HS-27A (cell line): Measurements from ENCODE around the gene ANKRD31.
"Not testable (repeated sequence)": the region's sequence is repeated elsewhere in the genome, so short reads cannot be mapped to it uniquely, and the experiment has no call there.

Source experiments
- DNase-seq: peaks from one replicate; pipeline ENCODE4 v3.0.0-alpha.2; 2012; ENCODE audit warnings: low read depth, missing footprints

The ANKRD31 gene

DNA sequence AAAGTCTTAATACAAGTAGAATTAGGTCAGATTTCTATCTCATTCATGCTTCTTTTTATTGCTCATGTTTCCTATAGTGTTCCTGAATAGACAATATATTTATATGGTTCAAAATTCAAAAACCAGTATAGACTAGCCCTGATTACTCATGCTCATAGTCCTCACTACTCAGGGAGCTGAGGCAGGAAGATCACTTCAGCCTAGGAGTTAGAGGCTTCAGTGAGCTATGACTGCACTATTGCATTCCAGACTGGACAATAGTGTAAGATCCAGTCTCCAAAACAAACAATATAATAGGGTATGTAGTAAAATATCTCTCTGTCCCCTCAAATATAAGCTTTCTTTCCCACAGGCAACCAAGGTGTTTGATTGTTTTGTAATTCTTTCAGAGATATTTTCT is 2.4 kb downstream of the ANKRD31 start:
- no peak for DNase-seq

- DNase-seq, result no peak
These were observed 9.8 kb downstream of the ANKRD31 start for GRCh38 chr5:75226916-75227315.

- DNase-seq, result no peak
These were observed 11.2 kb downstream of the ANKRD31 start for GRCh38 chr5:75225506-75225905.

DNA sequence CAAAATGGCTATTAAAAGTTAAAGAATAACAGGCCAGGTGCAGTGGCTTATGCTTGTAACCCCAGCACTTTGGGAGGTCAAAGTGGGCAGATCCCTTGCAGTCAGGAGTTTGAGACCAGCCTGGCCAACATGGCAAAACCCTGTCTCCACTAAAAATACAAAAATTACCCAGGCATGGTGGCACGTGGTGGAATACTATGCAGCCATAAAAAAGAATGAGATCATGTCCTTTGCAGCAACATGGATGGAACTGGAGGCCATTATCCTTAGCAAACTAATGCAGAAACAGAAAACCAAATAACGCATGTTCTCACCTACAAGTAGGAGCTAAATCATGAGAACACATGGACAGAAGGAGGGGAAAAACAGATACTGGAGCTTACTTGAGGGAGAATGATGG is 15.9 kb downstream of the ANKRD31 start:
- DNase-seq, result not testable (repeated sequence)

- DNase-seq, result no peak
These were observed 21.8 kb downstream of the ANKRD31 start for GRCh38 chr5:75214928-75215327.

- no peak for DNase-seq
These were observed 22.3 kb downstream of the ANKRD31 start for GRCh38 chr5:75214409-75214808.

- DNase-seq, result no peak
These were observed 33.1 kb downstream of the ANKRD31 start for GRCh38 chr5:75203604-75204003.

DNA sequence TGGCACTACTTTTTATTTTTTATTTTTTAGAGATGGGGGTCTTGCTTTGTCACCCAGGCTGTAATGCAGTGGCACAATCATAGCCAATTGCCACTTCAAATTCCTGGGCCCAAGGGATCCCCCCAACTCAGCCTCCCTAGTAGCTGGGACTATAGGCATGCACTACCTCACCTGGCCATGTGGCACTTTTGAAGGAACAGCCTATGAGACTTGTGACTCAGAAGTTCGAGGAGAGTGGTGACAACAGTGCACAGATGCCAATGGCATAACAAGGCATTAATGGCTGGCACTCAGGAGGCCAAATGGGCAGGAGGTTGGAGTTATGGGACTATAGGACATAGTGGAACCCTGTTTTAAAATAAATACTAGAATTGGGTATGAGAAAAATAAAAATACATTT is 33.7 kb downstream of the ANKRD31 start:
- no peak for DNase-seq

- no peak for DNase-seq
These were observed 35.9 kb downstream of the ANKRD31 start for GRCh38 chr5:75200776-75201175.

GRCh38 chr5:75199946-75200345 is 36.7 kb downstream of the ANKRD31 start:
- no peak for DNase-seq

DNA sequence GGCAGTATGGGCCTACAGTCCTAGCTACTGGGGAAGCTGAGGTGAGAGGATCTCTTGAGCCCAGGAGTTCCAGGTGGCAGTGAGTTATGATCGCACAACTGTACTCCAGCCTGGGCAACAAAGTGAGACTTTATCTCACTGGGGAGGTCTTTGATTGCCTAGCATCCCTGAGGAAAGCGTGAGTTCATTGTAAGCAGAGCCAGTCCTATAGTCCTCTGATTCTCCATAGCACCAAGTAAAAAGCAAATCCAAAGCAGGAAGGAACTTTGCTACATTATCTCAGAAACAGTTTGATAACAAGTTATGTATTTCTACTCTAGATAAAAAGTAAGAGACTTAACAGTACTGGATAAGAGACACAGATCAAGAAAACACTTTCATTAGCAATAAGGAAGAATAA is 37.6 kb downstream of the ANKRD31 start:
- no peak for DNase-seq

DNA sequence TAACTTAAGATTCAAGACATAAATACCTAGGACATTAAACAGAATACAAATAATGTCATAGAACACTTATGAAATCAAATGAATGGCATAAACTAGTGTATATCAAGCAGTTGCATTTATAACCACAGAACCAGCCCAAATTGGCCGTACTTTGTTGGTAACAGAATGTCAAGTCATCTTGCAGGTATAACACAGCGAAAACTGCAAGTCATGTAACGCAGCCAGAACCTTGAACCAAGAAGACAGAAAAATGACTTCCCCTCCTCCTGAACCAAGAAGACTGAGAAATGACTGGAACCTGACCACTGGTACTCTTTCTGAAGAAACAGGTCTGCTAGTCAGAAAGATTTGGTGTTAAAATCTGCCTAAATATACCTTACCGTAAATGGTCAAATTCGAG is 38.9 kb downstream of the ANKRD31 start:
- DNase-seq, result no peak

- no peak for DNase-seq
These were observed 43.9 kb downstream of the ANKRD31 start for GRCh38 chr5:75192804-75193203.

DNA sequence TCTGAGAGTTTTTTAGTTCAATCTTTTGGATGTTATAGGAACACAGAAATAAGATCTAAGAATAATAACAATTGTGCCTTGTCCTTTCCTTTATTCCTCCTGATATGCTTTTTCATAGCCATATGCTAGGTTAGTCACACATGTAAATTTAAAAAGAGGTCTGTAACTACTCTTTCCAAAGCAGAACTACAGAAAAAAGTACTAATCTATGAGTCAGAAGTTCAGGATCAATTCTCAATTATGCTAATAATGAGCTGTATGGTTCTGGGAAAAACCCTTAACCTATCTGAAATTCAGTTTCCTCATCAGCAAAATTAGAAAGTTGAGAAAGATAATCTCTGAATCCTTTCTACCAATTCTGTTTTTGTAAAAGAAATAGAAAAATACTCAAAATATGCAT is 44.4 kb downstream of the ANKRD31 start:
- DNase-seq, result no peak

DNA sequence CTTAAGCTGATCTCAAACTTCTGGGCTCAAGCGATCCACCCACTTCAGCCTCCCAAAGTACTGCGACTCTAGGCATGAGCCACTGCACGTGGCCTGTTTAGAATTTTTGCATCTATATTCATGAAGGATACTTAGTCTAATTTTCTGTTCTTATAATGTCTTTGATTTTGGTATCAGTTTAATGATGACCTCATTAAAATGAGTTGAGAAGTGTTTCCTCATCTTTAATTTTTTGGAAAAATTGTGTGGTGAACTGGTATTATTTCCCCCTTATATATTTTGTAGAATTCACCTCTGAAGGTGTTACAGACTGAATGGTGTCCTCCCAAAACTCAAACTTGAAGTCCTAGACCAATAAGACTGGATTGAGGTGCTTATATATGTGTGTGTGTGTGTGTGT is 46.5 kb downstream of the ANKRD31 start:
- no peak for DNase-seq

DNA sequence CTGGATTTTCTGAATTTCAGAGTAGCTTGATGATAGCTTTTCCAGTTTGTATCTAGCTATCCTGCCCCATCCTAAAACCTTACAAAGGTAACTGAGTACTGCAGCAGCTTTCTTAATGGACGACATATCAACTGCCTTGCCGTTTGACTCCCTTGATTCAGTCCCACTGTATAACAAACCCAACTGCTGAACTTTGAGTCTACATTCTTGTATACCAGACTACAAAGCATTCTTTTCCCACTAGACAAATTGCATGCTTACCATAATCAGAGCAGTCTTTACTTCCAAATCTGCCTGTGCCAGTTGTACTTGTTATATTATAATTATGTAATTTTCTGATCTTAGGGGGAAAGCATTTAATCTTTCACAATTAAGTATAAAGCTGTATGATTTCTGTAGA is 47.3 kb downstream of the ANKRD31 start:
- DNase-seq, result no peak

GRCh38 chr5:75185763-75186162 is 50.9 kb downstream of the ANKRD31 start:
- DNase-seq, result no peak

DNA sequence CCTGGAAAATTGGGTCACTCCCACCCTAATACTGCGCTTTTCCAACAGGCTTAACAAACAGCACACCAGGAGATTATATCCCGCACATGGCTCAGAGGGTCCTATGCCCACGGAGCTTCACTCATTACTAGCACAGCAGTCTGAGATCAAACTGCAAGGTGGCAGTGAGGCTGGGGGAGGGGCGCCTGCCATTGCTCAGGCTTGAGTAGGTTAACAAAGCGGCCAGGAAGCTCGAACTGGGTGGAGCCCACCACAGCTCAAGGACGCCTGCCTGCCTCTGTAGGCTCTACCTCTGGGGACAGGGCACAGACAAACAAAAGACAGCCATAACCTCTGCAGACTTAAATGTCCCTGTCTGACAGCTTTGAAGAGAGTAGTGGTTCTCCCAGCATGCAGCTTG is 60.7 kb downstream of the ANKRD31 start:
- not testable (repeated sequence) for DNase-seq

GRCh38 chr5:75174872-75175271 is 61.8 kb downstream of the ANKRD31 start:
- not testable (repeated sequence) for DNase-seq

GRCh38 chr5:75169516-75169915 is 67.2 kb downstream of the ANKRD31 start:
- no peak for DNase-seq

GRCh38 chr5:75168026-75168735 is 68.5 kb downstream of the ANKRD31 start:
- DNase-seq, result no peak

DNA sequence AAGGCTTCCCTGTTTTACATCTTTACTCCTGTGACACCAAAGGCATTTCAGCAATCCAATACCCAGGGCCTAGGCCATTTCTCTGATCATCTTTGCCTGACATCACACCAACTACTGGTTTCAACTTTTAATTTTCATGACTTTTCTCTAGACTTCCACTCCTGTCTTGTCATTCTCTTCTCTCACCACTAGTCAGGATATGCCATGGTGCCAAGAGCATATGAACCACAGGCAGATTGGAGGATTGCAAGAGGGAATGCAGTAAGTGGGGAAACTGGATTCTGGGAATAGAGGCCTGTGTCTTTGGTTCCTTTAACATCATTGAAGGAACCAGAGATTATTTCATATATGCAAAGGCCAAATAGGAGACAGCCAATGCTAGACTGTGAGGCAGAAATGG is 69.3 kb downstream of the ANKRD31 start:
- no peak for DNase-seq

- not testable (repeated sequence) for DNase-seq
These were observed 75.2 kb downstream of the ANKRD31 start for GRCh38 chr5:75161508-75161907.

DNA sequence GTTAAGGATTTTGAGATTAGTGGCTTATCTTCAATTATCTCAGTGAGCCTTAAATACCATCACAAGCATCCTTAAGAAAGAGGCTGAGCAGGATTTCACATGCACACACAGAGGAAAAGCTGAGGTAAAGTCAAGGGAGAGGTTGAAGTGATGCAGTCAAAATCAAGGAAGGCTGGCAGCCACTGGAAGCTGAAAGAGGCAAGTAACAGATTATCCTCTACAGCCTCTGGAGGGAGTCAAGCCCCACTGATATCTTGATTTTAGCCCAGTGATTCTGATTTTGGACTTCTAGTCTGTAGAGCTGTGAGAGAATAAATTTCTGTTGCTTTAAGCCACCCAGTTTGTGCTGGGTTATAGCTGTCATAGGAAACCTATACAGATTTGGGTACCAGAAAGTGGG is 80.1 kb downstream of the ANKRD31 start:
- no peak for DNase-seq
